Measurements from ENCODE around the gene FTL.
A peak's percentile ranks its signal among the peaks of the same experiment; 100 is the strongest.
"Not testable (repeated sequence)": the region's sequence is repeated elsewhere in the genome, so short reads cannot be mapped to it uniquely, and the experiment has no call there.

FTL gene

DNA sequence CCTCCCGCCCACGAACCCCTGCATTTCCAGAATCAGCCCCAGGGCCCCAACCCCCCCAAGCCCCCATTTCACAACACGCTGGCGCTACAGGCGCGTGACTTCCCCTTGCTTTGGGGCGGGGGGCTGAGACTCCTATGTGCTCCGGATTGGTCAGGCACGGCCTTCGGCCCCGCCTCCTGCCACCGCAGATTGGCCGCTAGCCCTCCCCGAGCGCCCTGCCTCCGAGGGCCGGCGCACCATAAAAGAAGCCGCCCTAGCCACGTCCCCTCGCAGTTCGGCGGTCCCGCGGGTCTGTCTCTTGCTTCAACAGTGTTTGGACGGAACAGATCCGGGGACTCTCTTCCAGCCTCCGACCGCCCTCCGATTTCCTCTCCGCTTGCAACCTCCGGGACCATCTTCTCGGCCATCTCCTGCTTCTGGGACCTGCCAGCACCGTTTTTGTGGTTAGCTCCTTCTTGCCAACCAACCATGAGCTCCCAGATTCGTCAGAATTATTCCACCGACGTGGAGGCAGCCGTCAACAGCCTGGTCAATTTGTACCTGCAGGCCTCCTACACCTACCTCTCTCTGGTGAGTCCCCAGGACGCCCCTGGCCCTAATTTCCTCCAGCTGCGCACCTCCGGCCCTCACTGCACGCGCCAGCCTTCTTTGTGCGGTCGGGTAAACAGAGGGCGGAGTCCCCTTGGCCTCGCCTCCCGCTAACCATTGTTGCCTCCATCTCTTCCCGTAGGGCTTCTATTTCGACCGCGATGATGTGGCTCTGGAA lies at the start of gene FTL:
Gene FTL, plus strand, starts transcription at position 270 of the 766 bp plus-strand sequence. Its CDS starts 199 bp downstream, at position 469.
- peak; percentile 69 to 98 (median 96) for DNase-seq

DNA sequence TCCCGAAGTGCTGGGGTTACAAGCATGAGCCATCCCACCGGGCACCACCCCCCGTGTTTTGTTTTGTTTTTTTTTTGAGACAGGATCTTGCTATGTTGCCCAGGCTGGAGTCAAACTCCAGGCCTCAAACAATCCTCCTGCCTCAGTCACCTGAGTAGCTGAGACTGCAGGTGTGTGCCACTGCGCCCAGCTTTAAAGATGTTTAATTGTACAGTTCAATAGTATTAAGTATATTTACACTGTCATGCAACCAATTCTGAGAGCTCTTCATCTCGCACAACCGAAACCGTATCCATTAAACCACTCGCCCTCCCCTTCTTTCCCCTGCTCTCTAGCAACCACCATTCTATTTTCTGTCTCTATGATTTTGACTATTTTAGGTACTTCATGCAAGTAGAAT lies 49.4 kb upstream of the FTL start:
- no peak for DNase-seq

- no peak for DNase-seq
Observed at GRCh38 chr19:48918071-48918470, 47.0 kb upstream of the FTL start.

DNA sequence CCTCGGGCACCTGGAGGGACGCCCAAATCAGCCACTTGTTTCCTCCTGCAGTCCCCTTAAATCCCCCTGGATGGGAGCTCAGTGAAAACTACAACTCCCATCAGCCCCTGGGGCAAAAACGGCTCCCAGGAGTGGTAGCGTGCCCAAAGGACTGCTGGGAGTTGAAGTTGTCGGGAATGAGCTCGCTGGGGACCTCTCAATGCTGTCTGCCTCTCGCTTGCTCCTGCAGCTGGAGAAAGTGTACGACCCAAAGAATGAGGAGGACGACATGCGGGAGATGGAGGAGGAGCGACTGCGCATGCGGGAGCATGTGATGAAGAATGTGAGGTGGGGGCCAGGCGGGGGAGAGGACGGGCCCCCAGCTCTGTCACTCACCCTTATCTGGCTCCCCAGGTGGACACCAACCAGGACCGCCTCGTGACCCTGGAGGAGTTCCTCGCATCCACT lies 46.3 kb upstream of the FTL start:
- peak in 1 of 14 donors; percentile 13 for DNase-seq

- not testable (repeated sequence) for DNase-seq
Observed at GRCh38 chr19:48919271-48919670, 45.8 kb upstream of the FTL start.

GRCh38 chr19:48920949-48921348 lies 44.2 kb upstream of the FTL start:
- DNase-seq, result no peak

DNA sequence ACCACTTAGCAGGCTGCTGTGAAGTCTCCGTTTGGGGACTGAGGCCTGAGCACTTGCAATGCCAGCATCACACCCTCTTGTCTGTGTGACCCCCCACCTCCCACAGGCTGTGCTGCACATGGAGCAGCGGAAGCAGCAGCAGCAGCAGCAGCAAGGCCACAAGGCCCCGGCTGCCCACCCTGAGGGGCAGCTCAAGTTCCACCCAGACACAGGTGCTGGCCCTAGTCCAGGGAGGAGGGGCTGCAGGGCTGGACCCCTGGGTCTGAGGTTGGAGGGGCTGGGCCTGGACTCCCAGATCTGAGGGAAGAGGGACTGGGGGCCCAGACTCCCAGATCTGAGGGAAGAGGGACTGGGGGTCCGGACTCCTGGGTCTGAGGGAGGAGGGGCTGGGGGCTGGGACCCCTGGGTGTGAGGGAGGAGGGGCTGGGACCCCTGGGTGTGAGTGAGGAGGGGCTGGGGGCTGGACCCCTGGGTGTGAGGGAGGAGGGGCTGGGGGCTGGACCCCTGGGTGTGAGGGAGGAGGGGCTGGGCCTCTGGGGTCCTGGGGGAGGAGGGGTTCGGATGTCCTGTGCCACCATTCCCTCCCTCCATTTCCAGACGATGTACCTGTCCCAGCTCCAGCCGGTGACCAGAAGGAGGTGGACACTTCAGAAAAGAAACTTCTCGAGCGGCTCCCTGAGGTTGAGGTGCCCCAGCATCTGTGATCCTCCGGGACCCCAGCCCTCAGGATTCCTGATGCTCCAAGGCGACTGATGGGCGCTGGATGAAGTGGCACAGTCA lies 43.2 kb upstream of the FTL start:
- DNase-seq, result no peak

GRCh38 chr19:48922548-48923490 lies 42.3 kb upstream of the FTL start:
- peak in 1 of 14 donors; percentile 54 for DNase-seq

DNA sequence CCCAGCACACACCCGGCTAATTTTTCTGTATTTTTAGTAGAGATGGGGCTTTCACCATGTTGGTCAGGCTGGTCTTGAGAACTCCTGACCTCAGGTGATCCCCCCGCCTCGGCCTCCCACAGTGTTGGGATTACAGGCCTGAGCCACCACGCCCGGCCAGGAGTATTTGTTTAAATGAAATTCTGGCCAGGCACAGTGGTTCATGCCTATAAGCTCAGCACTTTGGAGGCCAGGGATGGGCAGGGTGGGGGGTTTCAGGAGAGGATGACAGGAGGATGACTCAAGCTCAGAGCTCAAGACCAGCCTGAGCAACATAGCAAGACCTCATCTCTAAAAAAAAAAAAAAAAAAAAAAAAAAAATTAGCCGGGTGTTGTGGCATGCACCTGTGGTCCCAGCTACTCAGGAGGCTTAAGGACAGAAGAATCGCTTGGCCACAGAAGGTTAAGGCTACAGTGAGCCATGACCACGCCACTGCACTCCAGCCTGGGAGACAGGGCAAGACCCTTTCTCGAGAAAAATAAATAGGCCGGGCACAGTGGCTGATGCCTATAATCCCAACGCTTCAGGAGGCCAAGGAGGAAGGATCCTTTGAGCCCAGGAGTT lies 39.8 kb upstream of the FTL start:
- no peak for DNase-seq

GRCh38 chr19:48925890-48926289 lies 39.2 kb upstream of the FTL start:
- DNase-seq, result not testable (repeated sequence)

DNA sequence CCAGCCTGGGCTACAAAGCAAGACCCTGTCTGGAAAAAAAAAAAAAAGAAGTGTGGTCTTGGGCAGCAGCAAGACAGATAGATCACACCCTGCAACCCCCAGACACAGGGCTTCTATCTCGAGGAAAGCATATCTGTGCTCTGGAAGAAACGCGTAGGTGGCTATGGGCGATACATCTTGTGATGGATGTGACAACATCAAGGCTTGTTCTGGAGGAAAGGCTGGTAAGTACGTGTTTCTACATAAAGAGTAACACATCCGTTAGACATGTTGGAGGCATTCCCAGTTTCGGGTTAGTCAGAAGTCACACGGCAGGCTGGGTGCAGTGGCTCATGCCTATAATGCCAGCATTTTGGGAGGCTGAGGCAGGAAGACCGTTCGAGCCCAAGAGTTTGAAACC lies 38.2 kb upstream of the FTL start:
- DNase-seq, result peak in 7 of 14 donors; percentile 2 to 42 (median 14)

DNA sequence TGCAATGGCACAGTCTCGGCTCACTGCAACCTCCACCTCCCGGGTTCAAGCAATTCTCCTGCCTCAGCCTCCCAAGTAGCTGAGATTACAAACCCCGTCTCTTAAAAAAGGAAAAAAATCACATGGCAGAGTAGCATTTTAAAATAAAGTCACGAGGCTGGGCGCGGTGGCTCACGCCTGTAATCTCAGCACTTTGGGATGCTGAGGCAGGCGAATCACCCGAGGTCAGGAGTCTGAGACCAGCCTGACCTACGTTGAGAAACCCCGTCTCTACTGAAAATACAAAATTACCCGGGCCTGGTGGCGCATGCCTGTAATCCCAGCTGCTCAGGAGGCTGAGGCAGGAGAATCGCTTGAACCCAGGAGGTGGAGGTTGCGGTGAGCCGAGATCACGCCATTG lies 37.4 kb upstream of the FTL start:
- not testable (repeated sequence) for DNase-seq

GRCh38 chr19:48928164-48929025 lies 36.7 kb upstream of the FTL start:
- DNase-seq, result no peak

DNA sequence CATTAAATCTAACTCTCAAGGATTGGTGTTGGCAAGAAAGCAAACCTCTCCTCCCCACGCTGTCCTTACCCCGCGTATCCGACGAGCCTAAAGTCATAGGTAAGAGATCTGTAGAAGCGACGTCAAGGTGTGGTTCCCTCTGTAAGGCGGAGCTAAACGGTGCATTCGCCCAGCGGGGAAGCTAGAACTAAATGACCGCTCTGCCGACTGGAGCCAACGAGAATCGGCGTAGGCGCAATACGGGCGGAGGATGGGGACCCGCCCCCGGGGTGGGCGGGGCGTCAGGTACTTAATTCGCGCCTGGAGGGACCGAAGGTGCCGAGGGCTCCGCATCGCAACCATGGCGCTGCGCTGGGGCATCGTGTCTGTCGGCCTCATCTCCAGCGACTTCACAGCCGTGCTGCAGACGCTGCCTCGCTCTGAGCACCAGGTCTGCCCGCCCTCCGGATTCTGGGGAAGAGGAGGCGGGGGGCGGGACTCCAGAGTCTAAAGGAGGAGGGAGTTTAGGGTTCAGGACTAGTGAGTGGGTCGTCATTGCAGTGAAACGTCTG lies 31.7 kb upstream of the FTL start, which contains the start of gene DHDH:
Gene DHDH, plus strand, starts transcription at position 318 of the 551 bp plus-strand sequence. Its CDS starts 23 bp downstream, at position 341.
- DNase-seq, result peak in 9 of 14 donors; percentile 4 to 78 (median 26)

- DNase-seq, result no peak
Observed at GRCh38 chr19:48934837-48935236, 30.3 kb upstream of the FTL start.

DNA sequence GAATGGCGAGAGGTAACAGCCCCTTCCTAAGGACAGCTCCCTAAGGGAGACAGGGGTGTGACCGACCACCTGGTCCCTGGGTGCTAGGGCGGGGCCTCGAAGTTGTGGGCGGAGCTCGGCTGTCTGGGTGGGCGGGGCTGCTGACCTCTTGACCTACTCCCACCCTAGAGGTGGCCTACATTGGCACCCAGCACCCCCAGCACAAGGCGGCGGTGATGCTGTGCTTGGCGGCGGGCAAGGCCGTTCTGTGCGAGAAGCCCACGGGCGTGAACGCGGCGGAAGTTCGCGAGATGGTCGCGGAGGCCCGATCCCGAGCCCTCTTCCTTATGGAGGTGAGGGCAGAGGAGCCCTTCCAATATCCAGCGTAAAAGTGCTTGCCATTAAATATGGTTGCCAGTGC lies 29.2 kb upstream of the FTL start:
- DNase-seq, result no peak

GRCh38 chr19:48938256-48938655 lies 26.9 kb upstream of the FTL start:
- DNase-seq, result no peak

DNA sequence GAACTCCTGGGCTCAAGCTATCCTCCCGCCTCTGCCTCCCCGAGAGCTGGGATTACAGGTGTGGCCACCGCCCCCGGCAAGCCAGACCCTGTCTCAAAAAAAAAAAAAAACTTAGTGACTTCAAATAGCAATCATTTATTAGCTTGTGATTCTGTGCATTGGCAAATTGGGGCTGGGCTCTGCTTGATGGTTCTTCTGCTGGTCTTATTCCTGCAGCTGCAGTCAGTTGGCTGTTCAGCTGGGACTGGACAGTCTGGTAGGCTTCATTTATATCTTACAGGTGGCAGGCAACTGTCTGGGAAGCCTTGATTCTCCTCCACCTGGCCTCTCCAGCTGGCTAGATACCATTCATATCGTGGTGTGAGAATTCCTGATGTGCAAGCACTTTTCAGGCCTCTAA lies 24.2 kb upstream of the FTL start:
- DNase-seq, result no peak

DNA sequence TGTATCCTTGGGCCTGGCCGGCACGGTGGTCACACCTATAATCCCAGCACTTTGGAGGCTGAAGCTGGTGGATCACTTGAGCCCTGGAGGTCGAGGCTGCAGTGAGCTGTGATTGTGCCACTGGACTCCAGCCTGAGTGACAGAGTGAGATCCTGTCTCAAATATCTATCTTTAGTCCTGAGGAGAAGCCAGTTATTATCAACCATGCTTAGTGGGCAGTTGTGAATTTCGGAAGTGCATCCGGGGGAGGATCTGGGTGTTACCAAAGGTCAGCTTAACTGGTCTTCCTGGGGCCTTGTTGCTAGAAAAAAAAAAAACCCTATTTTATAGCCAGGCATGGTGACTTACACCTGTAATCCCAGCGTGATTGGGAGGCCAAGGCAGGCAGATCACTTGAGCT lies 22.0 kb upstream of the FTL start:
- DNase-seq, result no peak

GRCh38 chr19:48945415-48945814 lies 19.7 kb upstream of the FTL start:
- no peak for DNase-seq

DNA sequence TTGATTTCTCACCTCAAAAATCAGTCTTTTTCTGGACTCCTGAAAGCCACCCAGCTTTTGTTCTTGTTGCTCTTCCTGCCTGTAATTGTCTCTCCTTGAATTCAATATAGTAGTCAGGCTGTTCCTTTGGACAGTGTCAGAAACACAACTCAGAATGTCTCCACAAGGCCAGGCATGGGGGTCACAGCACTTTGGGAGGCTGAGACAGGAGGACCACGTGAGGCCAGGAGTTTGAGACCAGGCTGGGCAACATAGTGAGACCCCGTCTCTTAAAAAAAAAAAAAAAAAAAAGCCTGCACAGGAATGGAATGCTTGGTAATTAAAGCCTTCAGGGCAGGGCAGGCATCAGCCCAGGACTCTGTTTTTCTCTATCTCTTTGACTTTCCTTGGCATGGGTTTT lies 19.3 kb upstream of the FTL start:
- DNase-seq, result no peak
